Caco-2 (cell line): ENCODE results near the gene SLC1A3. TPM values are rescaled to one million over a fixed set of nuclear protein-coding genes. Genes with fewer than 3 reads are reported as not detected.

Experiments
- BruUV-seq: library from RNA; stranded (reverse); fragments of 400-500 nt; replicated peaks from 2 replicates; lab custom pipeline; 2021; lab: Mats Ljungman, UMichigan
- CTCF ChIA-PET: fragments of 300-600 bp; sonication (Branson Sonifier 250); formaldehyde crosslinking; loops from one replicate; lab custom pipeline; 2022; ENCODE audit warnings: antibody characterized with exemption; lab: Charles Lee
- POLR2A ChIA-PET: fragments of 300-600 bp; sonication (Branson Sonifier 250); formaldehyde crosslinking; loops from one replicate; lab custom pipeline; 2022; ENCODE audit warnings: antibody characterized with exemption; lab: Charles Lee
- DNase-seq, 2 experiments: peaks; one replicate each; pipeline versions ENCODE4 v3.0.0 to v3.0.0-alpha.2; 2020 to 2022
- H3K27me3 ChIP-seq: replicated peaks from 2 replicates; pipeline ENCODE4 v1.6.0; 2011; ENCODE audit warnings: low read length; ENCODE audit not compliant: control insufficient read depth, insufficient read depth
- H3K36me3 ChIP-seq: 2 replicates; pipeline ENCODE4 v1.5.1; 2011; ENCODE audit warnings: low read length; ENCODE audit not compliant: control insufficient read depth, insufficient read depth
- H3K4me1 ChIP-seq: fragments of 250-450 bp; sonication (Bioruptor Pico); 2 replicates; pipeline ENCODE4 v1.5.1; 2020; ENCODE audit warnings: mild to moderate bottlenecking
- H3K4me3 ChIP-seq: 2 replicates; pipeline ENCODE4 v1.5.1; 2011; ENCODE audit warnings: low read depth, mild to moderate bottlenecking, control low read depth, low read length
- H3K9me3 ChIP-seq: fragments of 250-450 bp; sonication (Bioruptor Pico); 2 replicates; pipeline ENCODE4 v1.5.1; 2020; ENCODE audit warnings: mild to moderate bottlenecking, moderate library complexity
- H3K27ac Mint-ChIP-seq: one replicate; pipeline ENCODE4 v1.8.0; 2022; ENCODE audit warnings: mixed read lengths; ENCODE audit not compliant: unreplicated experiment
- H3K27me3 Mint-ChIP-seq: one replicate; pipeline ENCODE4 v1.8.0; 2022; ENCODE audit warnings: mixed read lengths; ENCODE audit not compliant: insufficient read depth, unreplicated experiment
- H3K36me3 Mint-ChIP-seq: one replicate; pipeline ENCODE4 v1.8.0; 2022; ENCODE audit warnings: mild to moderate bottlenecking, mixed read lengths; ENCODE audit not compliant: insufficient read depth, unreplicated experiment
- H3K4me1 Mint-ChIP-seq: one replicate; pipeline ENCODE4 v1.8.0; 2022; ENCODE audit warnings: low read depth, mixed read lengths; ENCODE audit not compliant: unreplicated experiment
- H3K4me3 Mint-ChIP-seq: one replicate; pipeline ENCODE4 v1.8.0; 2022; ENCODE audit warnings: mild to moderate bottlenecking, moderate library complexity, mixed read lengths; ENCODE audit not compliant: unreplicated experiment
- H3K9me3 Mint-ChIP-seq: one replicate; pipeline ENCODE4 v1.8.0; 2022; ENCODE audit warnings: mixed read lengths; ENCODE audit not compliant: unreplicated experiment
- CTCF ChIP-seq, 2 experiments: fragments of 200-600 bp in 1 of 2; IDR thresholded peaks; 1 replicate in 1 of 2; 2 replicates in 1 of 2; pipeline versions ENCODE4 v1.5.1 to v1.8.0; 2011 to 2022; ENCODE audit warnings: antibody characterized with exemption in 1 of 2, control low read depth in 1 of 2, inconsistent platforms in 1 of 2, low read depth in 1 of 2, low read length in 1 of 2, mild to moderate bottlenecking in 1 of 2, moderate library complexity in 1 of 2; ENCODE audit not compliant: insufficient read depth in 1 of 2, severe bottlenecking in 1 of 2, unreplicated experiment in 1 of 2
- intact Hi-C: fragments of 100-400 bp; cut with micrococcal nuclease; formaldehyde crosslinking; loops from one replicate; pipeline ENCODE4 v1.10.0; 2022; ENCODE audit not compliant: unreplicated experiment
- total RNA-seq: library from RNA; stranded (reverse); gene quantifications from 2 replicates; pipeline ENCODE4 v1.2.3, GENCODE V29; 2022

The SLC1A3 gene
- total RNA-seq, 1 experiment from 2014 or later, result 178 TPM

GRCh38 chr5:36593867-36594266 lies 12.5 kb upstream of the SLC1A3 start:
- Mint-ChIP-seq H3K4me1 (peaks cover 7% of the 10 kb centered on the region), H3K27me3 (no peaks in the 10 kb centered on the region), H3K4me3 (no peak overlapping the region), H3K27ac (no peak overlapping the region), H3K9me3 (peaks cover 10% of the 10 kb centered on the region), H3K36me3 (no peaks in the 10 kb centered on the region)
- H3K9me3 ChIP-seq, result no peaks in the 10 kb centered on the region
- no peaks in the 10 kb centered on the region for H3K4me1 ChIP-seq
- H3K36me3 ChIP-seq, result no peaks in the 10 kb centered on the region
- H3K27me3 ChIP-seq, result no peaks in the 10 kb centered on the region
- POLR2A ChIA-PET, result no interaction called here
- no peak for DNase-seq
- CTCF ChIA-PET, result no interaction called here
- BruUV-seq, result no TSS peak
- H3K4me3 ChIP-seq, result no peak overlapping the region
- TF ChIP-seq CTCF (IDR thresholded peaks at IDR 0.05; ENCODE audit: insufficient read depth in 1 of 2, low read depth in 1 of 2, low read length in 1 of 2, severe bottlenecking in 1 of 2, unreplicated experiment in 1 of 2), result no peak
- intact Hi-C loops, result no loop called here

GRCh38 chr5:36596247-36596646 lies 10.2 kb upstream of the SLC1A3 start:
- Histone ChIP-seq H3K4me1 (no peaks in the 10 kb centered on the region), H3K27me3 (no peaks in the 10 kb centered on the region), H3K36me3 (no peaks in the 10 kb centered on the region), H3K4me3 (no peak overlapping the region), H3K9me3 (no peaks in the 10 kb centered on the region)
- Mint-ChIP-seq H3K4me1 (peaks cover 7% of the 10 kb centered on the region), H3K4me3 (no peak overlapping the region), H3K9me3 (peaks cover 10% of the 10 kb centered on the region), H3K27ac (no peak overlapping the region), H3K36me3 (no peaks in the 10 kb centered on the region), H3K27me3 (no peaks in the 10 kb centered on the region)
- ChIA-PET POLR2A (no interaction called here), CTCF (no interaction called here)
- DNase-seq, result no peak
- no peak for TF ChIP-seq CTCF (IDR thresholded peaks at IDR 0.05; ENCODE audit: insufficient read depth in 1 of 2, low read depth in 1 of 2, low read length in 1 of 2, severe bottlenecking in 1 of 2, unreplicated experiment in 1 of 2)
- intact Hi-C loops, result no loop called here
- BruUV-seq, result no TSS peak

DNA sequence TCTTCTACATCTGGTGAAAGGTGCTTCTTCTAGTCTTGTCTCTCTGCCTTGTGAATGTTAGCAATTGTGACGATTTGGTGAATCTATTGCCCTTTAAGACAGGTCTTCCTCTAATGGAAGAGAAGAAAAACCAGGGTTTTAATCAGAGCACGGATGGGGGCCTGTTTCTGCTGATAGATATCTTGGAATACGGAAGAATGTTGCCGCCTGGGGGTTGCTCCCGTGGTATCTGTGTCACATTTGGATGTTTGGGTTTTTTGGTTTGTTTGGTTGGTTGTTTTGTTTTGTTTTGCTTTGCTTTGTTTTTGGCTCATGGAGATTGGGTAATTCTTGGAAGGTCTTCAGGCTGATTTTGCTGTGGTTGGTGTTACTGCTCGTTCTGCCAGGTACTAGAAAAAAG lies 9.7 kb upstream of the SLC1A3 start:
- Histone ChIP-seq H3K9me3 (no peaks in the 10 kb centered on the region), H3K36me3 (no peaks in the 10 kb centered on the region), H3K4me1 (no peaks in the 10 kb centered on the region), H3K4me3 (no peak overlapping the region), H3K27me3 (no peaks in the 10 kb centered on the region)
- TF ChIP-seq CTCF (IDR thresholded peaks at IDR 0.05; ENCODE audit: insufficient read depth in 1 of 2, low read depth in 1 of 2, low read length in 1 of 2, severe bottlenecking in 1 of 2, unreplicated experiment in 1 of 2), result no peak
- Mint-ChIP-seq H3K27ac (no peak overlapping the region), H3K36me3 (no peaks in the 10 kb centered on the region), H3K4me1 (peaks cover 7% of the 10 kb centered on the region), H3K9me3 (peaks cover 10% of the 10 kb centered on the region), H3K4me3 (no peak overlapping the region), H3K27me3 (no peaks in the 10 kb centered on the region)
- ChIA-PET CTCF (no interaction called here), POLR2A (no interaction called here)
- no peak for DNase-seq
- BruUV-seq, result no TSS peak
- intact Hi-C loops, result no loop called here
